AG08396 (cell line): ENCODE measurements around the gene SERINC4.
"Not testable (repeated sequence)": the region's sequence is repeated elsewhere in the genome, so short reads cannot be mapped to it uniquely, and the experiment has no call there.

Source experiments
- DNase-seq: peaks from one replicate; pipeline ENCODE4 v3.0.0; 2012; ENCODE audit warnings: low spot score, mixed read lengths

SERINC4 gene

DNA sequence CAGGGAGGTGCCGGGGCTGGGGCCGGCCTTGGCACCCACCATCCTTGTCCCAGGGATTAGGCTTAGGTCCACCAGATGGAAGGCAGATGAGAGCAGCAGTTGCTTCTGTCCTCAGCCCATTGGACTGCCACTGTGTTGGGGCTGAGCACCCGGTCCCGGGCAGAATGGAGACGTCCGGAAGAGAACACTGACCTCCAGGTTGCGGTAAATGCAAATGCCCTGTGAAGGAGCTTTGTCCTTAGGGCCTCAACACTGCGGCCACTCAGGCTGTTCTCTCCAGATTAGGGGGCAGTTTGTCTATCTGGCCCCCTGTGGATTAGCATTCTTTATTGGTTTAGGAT is at the start of gene SERINC4:
Gene SERINC4, minus strand, starts transcription at position 276 of the 341 bp plus-strand sequence. Its CDS starts 234 bp downstream, at position 42.
- DNase-seq: no peak

DNA sequence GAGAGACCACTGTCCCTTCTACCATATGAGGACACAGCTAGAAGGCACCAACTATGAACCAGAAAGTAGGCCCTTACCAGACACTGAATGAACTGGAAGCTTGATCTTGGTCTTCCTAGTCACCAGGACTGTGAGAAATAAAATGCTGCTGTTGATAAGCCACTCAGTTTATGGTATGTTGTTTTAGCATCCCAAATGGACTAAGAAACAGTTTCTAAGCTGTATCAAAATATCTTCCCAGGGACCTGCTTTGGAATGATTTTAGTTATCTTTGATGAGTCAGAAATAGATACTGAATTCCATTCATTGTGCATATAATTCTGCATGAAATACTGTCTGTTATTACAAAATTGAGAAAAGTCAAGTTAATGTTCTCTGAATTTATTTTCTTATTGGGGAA is 45.4 kb upstream of the SERINC4 start:
- no peak for DNase-seq

DNA sequence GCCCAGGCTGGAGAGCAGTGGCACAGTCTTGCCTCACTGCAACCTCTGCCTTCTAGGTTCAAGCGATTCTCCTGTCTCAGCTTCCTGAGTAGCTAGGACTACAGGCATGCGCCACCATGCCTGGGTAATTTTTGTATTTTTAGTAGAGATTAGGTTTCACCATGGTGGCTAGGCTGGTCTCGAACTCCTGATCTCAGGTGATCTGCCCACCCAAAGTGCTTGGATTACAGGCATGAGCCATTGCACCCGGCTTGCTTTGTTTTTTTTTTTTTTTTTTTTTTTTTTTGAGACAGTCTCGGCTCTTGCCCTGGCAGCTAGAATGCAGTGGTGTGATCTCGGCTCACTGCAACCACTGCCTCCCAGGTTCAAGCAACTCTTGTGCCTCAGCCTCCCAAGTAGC is 32.5 kb upstream of the SERINC4 start:
- DNase-seq: not testable (repeated sequence)

DNA sequence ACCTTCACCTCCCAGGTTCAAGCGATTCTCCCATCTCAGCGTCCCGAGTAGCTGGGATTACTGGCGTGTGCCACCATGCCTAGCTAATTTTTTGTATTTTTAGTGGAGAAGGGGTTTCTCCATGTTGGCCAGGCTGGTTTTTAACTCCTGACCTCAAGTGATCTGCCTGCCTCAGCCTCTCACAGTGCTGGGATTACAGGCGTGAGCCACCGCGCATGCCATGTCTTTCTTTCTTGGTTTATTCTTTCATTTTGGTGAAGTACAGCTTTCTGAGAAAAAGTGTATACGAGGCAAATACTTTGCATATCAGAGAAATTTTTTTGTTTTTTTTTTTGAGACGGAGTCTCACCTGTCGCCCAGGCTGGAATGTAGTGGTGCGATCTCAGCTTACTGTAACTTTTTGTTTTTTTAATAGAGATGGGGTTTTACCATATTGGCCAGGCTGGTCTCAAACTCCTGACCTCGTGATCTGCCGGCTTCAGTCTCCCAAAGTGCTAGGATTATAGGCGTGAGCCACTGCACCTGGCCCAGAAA is 31.6 kb upstream of the SERINC4 start:
- not testable (repeated sequence) for DNase-seq

DNA sequence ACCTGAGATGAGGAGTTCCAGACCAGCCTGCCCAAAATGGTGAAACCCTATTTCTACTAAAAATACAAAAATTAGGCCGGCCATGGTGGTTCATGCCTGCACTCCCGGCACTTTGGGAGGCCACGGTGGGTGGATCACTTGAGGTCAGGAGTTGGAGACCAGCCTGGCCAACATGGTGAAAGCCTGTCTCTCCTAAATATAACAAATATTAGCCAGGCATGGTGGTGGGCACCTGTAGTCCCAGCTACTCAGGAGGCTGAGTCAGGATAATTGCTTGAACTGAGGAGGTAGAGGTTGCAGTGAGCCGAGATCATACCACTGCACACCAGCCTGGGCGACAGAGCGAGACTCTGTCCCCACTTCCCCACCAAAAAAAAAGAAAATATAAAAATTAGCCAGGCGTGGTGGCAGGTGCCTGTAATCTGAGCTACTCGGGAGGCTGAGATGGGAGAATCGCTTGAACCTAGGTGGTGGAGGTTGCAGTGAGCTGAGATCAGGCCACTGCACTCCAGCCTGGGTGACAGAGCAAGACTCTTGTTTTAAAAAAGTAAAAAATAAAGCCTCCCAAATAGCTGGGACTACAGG is 30.8 kb upstream of the SERINC4 start:
- DNase-seq: not testable (repeated sequence)

DNA sequence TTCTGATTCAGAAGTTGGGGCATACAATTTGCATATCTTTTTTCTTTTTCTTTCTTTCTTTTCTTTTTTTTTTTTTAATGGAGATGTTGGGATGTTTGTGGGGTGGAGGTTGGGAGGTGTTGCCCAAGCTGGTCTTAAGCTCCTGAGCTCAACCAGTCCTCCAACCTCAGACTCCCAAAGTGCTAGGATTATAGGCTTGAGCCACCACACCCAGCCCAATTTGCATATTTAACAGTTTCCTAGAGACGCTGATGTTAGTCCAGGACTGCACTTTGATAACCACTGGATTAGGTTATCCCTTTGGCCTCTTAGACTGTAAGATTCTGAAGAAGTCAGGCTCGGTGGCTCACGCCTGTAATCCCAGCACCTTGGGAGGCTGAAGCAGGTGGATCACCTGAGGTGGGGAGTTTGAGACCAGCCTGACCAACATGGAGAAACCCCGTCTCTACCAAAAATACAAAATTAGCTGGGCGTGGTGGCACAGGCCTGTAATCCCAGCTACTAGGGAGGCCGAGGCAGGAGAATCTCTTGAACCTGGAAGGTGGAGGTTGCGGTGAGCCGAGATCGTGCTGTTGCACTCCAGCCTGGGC is 30.0 kb upstream of the SERINC4 start:
- DNase-seq: not testable (repeated sequence)

DNA sequence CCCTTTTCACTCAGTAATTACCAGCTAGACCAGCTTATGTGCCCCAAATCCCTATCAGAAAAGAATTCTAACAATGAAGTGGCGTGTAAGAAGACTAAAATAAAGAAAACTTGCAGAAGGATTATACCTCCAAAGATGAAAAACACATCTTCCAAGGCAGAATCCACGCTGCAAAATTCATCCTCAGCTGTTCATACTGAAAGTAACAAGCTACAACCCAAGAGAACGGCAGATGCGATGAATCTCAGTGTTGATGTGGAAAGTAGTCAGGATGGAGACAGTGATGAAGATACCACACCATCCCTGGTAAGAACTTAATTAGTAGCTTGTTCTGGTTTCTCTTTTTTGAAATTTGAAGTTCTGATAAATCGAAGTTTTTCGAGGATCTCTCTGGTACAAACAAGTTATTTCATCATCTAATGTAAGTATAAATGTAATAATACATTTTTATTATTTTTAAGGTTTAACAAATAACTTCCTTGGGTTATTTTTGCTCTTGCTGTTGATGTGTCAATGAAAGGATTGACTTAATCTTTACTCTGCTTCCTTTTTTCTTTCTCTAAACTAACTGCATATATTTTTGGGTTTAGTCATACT is 28.1 kb upstream of the SERINC4 start:
- DNase-seq: peak; percentile 10

DNA sequence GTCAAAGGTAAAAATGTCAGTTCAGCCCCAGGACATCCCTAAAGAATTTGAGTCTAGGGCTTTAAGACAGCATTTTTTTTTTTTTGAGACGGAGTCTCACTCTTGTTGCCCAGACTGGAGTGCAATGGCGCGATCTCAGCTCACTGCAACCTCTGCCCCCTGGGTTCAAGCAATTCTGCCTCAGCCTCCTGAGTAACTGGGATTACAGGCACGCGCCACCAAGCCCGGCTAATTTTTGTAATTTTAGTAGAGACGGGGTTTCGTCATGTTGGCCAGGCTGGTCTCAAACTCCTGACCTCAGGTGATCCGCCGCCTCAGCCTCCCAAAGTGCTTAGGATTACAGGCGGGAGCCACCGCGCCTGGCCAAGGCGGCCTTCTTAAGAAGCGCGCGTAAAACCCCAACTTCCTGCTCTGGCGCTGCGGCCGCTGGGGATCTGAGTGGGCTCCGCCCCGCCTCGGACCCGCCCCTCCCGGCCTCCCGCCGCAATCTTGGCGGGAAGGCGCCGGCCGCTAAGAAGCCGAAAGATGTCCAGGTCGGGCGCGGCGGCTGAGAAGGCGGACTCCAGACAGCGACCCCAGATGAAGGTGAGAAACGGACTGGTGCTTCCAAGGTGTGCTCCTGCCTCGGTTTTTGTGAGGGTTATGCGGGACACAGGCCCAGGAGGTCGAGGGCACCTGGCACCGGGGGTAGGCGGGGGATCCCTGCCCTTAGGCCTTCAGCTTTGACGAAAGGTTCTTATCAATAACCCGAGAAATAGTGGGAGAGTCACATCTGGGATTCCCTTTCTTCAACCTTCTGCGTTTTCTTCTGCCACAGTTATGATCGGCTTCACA is 26.7 kb upstream of the SERINC4 start, which contains the start of gene WDR76:
Gene WDR76, plus strand, starts transcription at position 495 of the 834 bp plus-strand sequence. Its CDS starts 31 bp downstream, at position 526.
- DNase-seq: peak; percentile 84

DNA sequence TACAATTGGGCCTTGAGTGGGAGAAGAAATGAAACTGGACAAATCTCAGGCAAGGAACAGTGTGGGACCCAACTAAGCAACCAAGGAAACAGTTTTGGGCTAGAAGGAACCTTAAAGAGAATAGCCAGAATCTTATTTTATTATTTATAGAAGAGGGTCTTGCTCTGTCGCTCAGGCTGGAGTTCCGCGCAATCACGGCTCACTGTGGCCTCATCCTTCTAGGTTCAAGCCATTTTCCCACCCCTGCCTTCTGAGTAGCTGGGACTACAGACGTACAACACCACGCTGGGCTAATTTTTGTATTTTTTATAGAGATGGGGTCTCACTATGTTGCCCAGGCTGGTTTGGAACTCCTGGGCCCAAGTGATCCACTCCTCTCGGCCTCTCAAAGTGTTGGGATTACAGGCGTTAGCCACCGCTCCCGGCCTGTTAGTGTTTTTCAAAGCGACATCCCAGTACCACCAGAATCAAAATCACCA is 26.0 kb upstream of the SERINC4 start:
- DNase-seq: no peak

DNA sequence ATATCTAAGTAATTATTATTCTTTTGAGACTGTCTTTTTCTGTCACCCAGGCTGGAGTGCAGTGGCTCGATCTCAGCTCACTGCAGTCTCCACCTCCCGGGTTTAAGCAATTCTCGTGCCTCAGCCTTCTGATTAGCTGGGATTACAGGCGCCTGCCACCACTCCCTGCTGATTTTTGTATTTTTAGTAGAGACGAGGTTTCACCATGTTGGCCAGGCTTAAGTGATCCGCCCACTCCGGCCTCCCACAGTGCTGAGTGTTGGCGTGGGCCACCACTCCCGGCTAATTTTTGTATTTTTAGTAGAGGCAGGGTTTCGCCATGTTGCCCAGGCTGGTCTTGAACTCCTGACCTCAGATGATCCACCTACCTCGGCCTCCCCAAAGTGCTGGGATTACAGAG is 25.3 kb upstream of the SERINC4 start:
- not testable (repeated sequence) for DNase-seq

DNA sequence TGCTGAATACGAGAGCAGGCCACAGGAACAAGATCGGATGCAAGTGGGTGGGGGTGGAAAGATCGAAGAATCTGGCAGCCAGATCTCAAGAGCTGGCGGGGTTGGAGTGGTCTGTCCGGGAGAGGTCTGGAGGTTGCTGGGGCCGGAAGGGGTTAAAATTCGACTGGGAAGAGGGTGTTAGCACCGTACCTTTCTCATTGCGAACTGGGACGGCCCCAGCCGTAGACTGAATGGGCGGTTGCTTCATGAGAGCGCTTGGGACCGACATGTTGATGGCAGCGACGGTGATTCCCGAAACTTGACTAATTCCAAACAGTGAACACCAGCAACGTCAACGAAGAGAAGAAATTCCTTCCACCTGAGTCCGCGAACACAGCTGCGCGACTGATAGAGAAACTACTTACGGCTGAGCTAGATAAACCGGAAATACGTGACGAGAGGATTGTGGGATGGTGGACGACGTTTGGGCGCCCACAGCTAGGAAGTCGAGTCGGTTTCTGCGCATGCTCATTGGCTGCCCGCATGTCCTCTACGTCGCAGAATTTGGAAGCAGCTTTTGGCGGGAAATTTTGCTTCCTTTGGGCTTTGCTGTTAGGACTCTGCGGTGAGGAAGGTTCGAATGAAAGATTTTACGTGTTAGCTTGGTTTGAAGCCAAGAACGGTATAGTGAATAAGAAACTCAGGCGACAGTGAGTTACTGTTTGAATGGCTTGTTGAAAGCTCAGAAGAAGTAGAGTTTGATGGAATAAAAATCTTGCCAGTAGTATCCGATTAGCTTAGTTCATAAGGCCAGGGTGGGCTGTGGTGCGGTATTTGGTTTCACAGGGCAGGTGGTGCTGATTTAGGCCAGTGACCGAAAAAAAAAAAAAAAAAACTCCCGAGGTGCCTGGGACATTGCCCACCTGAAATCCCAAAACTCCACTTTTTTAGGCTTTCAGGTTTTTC is 24.6 kb upstream of the SERINC4 start, which contains the start of gene MFAP1:
Gene MFAP1, minus strand, starts transcription at position 389 of the 945 bp plus-strand sequence. Its CDS starts 121 bp downstream, at position 268.
- DNase-seq: peak; percentile 97

DNA sequence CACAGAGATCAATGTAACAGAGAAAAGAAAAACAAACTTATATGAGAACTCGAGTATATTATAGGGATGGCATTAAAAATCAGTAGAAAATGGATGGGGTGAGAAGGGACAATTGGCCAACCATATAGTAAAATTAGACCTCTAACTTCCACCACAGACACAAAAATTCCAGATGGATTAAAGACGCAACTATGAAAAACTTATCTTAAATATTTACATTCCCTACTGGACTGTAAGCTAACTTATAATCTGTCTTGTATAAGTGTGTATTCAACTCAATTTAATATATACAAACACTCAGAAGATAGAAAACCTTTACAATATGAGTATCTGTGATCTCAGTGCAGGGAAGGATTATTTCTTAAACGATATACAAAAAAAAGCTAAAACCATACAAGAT is 21.5 kb upstream of the SERINC4 start:
- no peak for DNase-seq

DNA sequence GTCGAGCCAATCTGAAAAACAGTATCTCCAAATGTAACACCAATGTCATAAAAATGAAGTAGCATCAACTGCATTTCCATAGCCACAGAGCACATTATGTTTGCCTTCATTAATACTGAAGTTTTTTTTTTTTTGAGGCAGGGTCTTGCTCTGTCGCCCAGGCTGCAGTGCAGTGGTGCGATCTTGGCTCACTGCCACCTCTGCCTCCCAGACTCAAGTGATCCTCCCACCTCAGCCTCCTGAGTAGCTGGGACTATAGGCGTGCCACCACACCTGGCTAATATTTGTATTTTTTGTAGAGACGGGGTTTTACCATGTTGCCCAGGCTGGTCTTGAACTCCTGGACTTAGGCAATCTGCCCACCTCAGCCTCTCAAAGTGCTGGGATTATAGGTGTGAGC is 15.0 kb upstream of the SERINC4 start:
- DNase-seq: not testable (repeated sequence)

DNA sequence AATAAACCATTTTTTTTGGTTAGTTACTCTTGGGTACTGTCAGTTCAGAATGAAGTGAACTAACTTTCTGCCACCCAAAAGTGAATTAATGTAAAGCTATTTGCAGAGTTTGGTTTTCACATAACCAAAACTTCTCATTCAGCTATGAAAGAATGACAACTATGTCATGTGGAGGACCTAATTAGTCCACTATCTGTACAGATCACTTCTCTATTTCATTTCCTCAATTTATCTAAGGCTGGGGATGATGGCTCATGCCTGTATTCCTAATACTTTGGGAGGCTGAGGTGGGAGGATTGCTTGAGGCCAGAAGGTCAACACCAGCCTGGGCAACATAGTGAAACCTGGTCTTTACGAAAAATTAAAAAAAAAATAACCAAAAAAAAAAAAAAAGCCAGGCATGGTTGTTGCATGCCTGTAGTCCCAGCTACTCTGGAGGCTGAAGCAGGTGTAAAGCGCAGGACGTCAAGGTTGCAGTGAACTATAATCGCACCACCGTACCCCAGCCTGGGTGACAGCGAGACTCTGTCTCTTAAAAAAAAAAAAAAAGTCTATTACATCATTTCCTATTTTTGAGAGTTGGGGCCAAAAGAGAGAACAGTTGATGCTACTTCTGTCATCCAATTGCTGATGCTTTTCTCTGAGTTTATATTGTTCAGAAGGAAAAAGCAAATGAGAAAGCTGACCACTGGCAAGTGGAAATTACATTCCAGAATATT is 9.1 kb upstream of the SERINC4 start:
- no peak for DNase-seq

DNA sequence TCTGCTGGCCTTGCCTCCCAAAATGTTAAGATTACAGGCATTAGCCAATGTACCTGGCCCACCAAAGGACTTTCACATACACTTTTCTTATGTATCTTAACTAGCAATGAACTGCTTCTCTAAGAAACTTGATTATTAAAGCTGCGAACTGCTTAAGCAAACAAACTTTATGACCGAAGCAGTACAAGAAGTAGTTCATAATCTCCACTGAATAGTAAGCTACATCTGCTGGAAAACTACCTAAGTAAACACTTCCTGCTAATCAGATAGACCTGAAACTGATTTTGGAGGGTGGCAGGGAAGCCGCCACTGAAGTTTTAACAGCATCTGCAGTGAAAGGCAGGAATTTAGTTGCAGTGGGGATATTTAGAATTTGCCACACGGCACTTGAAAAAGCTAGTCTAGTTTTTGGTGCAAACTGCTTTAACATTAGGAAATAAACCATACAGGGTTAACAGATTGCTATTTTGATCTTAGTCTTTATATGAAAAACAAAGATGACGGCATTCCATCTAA is 8.5 kb upstream of the SERINC4 start:
- DNase-seq: no peak

DNA sequence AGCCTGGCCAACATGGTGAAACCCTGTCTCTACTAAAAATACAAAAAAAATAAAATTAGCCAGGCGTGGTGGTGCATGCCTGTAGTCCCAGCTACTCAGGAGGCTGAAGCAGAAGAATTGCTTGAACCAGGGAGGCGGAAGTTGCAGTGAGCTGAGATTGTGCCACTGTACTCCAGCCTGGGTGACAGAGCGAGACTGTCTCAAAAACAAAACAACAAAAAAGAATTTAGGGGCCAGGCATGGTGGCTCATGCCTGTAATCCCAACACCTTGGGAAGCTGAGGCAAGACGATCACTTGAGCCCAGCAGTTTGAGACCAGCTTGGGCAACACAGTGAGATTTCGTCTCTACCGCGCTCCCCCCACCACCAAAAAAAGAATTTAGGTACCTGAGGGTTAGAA is 2.7 kb upstream of the SERINC4 start:
- DNase-seq: not testable (repeated sequence)

DNA sequence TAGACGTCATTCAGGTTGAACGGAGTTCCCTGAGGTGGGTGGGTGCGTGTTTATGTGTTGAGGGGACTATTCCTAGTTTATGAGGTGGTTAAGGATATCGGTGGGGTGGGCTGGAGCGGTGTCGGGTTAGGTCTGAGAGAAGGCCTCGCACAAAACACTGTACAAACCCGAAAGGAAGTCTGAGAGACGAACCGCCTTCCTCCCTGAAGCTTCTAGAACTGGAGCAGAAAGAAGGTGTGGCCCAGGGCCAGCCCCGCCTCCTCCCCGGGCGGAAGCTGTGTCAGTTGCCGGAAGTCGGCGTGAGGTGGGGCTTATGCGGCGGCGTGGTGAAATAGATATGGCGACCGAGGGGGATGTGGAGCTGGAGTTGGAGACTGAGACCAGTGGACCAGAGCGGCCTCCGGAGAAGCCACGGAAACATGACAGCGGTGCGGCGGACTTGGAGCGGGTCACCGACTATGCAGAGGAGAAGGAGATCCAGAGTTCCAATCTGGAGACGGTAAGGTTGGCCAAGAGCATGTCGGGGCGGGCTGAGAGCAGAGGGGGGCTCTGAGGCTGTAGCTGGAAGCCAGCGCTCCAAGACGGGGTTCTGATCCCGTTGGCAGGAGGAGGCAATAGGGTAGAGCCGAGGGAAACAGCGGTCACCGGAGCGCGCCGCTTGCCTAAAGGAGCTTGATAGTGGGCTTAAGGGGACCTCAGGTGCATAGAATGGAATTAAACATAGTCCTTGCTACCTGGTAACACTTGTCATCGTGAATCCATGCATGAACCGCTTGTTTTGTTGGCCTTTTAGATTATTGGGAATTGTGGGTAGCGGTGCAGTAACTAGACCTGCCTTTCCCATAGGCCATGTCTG is 494 bp upstream of the SERINC4 start, which contains the start of gene HYPK:
Gene HYPK, plus strand, starts transcription at position 314 of the 856 bp plus-strand sequence. Its CDS starts 24 bp downstream, at position 338.
- DNase-seq: peak; percentile 83

DNA sequence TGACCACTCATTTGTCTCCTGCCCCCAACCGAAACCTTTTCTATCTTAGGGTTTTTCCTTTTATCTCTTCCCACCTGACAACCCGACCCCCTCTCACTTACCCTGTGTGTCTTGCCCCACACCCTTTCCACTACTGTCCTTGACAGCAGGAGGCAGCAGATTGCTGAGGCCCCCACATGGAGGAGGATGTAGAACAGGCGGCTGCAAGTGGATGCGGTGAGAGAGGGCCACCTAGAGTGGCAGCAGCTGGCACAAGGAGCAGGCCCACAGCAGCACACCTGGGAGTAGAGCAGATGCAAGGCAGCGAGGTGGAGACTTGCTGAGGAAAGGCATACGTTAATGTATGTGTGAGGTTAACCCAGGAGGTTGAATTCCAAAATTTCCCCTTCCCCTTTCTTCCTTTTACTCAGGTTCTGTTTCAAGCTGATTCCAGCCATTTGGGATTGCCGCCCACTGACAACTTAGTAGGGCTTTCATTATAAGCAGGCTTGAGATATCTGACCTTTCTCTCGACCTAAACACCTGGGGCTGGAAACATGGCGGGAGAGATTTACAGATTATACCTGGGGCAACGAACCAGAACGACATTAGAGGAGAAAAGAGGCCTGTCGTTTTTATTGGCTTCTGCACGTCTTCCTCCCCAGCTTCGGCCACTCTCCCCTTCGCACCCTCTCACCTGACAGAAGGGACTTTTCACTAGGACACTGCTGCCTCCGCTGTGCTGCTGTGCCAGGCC is 643 bp downstream of the SERINC4 start:
- DNase-seq: no peak
